Measurements from ENCODE around the gene HLA-DOA.

DNA sequence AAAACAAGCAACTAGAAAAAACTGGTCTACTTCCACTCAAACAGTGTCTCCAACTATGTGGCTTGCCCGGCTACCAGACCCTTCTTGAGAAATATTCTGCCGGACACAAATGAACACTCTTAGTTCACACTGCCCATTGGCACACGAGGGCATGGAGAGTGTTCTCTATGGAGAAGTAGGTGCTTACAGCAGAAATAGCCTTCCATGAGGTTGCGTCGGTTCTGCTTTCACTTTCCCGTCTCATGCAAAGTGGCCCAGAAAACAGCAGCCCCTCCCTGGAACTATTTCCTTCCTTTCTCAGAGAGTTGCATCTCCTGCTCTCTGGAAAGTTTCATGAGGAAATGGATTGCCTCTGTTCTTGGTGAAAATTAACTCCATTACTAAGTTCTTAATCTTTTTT is 9.5 kb upstream of the HLA-DOA start:
- TF ChIP-seq, protein P1, sequence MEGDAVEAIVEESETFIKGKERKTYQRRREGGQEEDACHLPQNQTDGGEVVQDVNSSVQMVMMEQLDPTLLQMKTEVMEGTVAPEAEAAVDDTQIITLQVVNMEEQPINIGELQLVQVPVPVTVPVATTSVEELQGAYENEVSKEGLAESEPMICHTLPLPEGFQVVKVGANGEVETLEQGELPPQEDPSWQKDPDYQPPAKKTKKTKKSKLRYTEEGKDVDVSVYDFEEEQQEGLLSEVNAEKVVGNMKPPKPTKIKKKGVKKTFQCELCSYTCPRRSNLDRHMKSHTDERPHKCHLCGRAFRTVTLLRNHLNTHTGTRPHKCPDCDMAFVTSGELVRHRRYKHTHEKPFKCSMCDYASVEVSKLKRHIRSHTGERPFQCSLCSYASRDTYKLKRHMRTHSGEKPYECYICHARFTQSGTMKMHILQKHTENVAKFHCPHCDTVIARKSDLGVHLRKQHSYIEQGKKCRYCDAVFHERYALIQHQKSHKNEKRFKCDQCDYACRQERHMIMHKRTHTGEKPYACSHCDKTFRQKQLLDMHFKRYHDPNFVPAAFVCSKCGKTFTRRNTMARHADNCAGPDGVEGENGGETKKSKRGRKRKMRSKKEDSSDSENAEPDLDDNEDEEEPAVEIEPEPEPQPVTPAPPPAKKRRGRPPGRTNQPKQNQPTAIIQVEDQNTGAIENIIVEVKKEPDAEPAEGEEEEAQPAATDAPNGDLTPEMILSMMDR (IDR thresholded peaks at IDR 0.05; ENCODE audit: low read length) = no peak
- TF ChIP-seq EZH2phosphoT487 (IDR thresholded peaks at IDR 0.05; ENCODE audit: low read length) (no peak), EZH2 (optimal IDR thresholded peaks at IDR 0.05; ENCODE audit: low read depth, low read length) (no peak)
